GM04504 (cell line): ENCODE measurements around the gene GPR179.

Experiments
- DNase-seq: peaks from one replicate; pipeline ENCODE4 v3.0.0-alpha.2; 2012; ENCODE audit warnings: low read depth

GPR179 gene

DNA sequence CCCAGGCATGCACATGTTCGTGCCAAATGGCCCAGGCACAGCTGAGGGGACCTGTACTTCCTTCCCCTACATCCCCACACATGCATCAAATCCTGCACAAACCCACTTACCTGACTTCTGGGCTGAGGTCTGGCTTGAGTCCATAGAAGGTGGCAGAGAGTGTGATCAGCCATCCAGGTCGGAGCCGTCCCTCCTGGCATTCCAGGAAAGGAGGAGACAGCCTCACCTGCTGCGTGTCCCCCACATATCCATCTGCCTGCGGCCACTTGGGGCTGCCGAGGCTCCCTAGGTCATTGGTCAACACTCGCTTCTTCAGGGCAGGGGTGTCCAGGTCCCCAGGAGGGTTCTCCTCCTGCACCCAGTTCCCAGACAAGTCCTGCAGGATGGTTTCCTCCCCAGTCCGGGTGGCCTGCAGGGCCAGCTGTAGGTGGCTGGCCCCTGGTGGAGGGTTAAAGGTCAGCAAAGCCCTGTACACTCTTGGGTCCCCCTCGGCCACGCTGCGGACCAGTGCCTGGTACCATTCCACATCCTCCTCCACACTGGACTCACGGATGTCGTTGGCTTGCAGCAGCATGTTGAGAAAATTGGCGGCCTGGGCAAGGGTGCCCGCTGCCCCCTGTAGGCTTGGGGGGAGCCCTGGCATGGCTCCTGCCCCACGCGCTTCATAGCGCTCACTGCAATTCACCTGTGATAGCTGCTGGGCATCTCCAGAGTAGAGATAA, 709 bp downstream of the GPR179 start:
- DNase-seq = no peak

DNA sequence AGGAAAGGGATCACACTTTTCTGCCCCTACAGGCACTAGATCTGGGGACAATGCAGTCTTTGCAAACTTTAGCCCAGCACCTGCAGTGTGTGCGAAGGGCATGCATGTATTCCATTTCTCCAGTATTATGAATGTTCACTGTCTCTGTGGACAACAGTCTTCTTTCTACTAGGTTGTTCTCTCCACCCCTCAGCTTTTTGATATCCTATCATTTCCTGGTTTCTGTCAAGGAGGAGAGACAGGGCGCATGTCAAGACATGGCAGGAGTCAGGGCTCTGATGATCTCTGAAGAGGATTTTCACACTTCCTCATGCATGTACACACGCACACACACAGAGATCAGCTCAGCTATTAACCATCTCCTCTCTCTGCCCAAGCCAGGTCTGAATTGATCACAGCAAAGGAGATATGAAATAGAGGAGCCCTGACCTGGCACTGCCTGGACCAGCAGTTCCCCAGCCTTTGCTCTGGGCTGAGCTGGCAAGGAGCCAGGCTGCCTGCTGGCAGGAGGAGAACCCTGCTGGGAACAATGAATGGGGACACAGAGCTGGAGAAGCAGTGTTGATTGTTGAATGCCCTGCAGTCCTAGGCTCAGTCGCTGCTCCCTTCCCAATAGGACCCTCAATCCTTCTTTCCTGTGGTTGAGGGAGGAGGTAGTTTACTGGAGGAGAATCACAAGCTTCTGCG, 2.6 kb downstream of the GPR179 start:
- no peak for DNase-seq

DNA sequence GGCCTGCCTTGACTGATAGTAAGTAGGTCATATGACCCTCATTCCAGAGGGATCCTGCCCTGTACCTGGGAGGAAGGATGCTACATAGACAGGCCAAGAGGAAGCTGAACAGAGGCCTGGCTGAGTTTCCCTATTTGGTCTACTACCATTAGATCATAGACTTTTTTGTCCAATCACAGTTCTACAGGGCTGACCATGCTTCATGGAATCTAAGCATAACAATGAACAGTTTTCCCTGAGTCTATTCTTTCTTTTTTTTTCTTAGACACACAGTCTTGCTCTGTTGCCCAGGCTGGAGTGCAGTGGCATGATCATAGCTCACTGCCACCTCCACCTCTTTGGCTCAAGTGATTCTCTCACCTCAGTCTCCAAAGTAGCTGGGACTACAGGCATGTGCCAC, 3.9 kb downstream of the GPR179 start:
- DNase-seq = no peak

DNA sequence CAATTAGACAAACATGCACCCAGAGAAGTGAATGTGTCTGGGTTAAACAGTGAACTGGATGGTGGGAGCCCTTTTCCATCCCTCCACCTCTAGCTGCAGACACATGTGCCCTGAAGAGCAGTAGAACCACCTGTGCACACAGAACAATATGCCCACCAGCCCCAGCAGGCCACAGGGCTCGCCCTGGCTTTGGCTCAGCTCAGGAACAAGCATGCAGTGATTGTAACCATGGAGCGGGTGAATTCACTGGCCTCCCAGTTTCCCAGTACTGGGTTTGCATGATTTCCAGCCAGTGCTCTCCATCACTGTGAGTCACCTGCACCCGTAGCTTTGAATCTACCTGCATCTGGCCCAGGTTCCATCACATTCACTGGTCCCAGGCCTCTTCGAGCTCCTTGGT, 5.2 kb downstream of the GPR179 start:
- no peak for DNase-seq

DNA sequence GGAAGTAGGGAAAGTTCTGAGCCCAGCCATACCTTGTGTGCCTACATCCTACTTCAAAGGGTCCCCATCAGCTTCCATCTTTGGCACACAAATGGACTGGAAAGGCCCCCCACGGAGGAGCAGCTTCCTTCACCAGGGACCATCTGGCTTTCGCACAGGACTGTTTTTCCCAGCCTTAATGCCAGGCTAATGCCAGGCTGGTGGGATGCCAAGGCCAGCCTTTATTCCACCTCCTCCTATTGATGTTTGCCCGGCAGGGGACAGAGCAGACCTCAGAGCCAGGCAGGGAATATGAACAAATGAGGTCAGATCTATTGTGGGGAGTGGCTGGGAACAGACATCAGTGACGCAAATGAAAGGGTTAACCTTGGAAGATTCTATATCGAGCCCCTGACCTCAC, 5.7 kb downstream of the GPR179 start:
- DNase-seq = no peak

DNA sequence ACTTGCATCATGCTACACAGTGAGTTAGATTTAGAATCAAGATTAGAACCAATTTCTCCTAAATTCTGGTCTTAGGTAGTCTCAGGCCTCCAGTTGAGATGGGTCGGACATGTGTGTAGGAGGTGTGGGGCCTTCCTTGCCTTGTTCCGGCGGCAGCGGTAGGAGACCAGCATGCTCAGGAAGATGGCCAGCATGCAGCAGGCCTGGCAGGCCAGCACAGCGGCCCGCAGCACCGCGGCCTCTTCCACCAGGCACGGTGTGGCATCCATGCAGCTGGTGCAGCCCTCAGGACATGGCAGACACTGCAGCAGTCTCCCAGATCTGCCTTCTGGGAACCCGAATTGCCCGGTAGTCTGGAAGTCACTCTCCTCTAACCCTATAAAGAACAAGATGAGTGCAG, 6.9 kb downstream of the GPR179 start:
- DNase-seq = no peak

DNA sequence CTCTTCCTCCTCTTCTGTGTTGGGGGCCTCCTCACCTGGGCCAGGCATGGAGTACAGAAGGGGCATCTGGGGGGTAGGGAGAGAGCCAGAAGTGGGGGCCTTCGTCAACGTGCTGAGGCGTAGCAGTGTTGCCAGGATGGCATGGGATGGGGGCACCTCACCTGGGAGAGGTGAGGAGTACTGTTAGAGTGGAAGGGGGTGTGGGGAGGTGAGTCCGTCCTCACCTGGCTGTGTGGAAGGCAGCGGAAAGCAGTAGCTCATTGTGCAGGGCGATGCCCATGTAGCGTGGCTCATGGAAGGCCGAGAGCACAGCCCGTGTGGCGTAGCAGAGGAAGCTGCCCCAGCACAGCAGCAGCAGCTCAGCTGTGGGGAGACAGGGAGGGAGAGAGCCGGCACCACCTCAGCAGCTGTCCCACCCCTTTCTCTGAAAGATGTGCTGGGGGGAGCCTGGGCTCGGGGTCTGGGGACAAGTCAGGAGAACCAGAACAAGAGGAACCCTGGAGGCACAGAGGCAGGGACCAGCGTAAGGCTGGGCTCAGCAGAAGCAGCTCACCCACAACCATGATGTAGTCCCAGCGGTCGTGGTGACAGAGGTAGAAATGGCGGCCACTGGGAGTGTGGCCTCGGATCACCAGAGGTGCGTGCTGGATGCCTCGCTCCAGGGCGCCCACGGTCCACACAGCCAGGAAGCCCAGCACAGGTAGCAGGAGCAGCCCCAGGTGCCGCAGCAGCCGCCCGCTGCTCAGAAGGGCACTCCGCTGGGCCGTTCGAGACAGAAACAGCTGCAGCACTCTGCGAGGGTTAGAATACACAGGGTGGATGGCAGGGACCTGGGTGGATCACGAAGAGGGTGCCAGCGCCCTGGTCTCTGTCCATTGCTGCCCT, 9.0 kb downstream of the GPR179 start:
- DNase-seq = no peak

DNA sequence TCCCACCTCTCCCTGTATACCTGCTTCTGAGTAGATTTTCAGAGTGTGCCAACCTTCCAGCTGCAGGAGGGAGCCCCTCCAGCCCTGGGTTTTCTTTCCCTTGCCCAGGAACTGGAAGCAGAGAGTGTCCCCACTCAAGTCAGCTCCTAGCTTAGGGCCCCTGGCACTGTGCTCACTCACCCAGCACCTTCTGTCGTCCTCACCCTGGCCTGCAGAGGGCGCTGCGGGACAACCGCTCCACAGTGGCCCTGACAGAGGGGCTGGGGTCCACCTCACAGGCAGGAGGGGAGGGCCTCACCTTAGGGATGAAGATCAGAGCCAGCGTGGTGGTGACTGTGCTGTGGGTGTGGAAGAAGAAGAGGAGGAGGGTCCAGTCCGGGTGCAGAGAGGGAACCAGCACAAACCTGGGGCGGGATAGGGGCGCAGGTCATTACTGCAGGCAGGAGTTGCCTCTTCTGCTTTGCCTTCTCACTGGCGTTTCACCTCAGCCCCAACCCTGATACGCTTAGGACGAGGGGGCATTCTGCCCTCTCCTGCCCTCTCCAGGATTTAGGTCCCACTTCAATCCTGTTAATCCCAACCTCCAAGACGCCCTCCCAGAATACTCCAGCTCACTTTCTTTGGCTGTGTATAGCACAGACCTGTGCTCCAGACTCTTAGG, 10.0 kb downstream of the GPR179 start:
- no peak for DNase-seq

DNA sequence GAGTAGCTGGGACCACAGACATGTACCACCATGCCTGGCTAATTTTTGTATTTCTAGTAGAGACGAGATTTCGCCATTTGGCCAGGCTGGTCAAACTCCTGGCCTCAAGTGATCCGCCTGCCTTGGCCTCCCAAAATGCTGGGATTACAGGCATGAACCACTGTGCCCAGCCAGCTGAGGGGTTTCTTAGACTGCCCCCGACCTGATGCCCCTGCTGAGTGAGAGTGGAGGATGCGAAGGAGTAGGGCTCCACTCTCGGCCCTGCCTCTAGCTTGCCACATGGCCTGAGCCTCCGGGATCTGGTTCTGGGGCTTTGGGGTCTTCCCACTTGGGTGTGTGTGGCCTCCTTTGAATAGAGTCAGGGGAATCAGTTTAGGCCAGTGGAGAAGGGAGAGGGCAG, 11.0 kb downstream of the GPR179 start:
- no peak for DNase-seq

DNA sequence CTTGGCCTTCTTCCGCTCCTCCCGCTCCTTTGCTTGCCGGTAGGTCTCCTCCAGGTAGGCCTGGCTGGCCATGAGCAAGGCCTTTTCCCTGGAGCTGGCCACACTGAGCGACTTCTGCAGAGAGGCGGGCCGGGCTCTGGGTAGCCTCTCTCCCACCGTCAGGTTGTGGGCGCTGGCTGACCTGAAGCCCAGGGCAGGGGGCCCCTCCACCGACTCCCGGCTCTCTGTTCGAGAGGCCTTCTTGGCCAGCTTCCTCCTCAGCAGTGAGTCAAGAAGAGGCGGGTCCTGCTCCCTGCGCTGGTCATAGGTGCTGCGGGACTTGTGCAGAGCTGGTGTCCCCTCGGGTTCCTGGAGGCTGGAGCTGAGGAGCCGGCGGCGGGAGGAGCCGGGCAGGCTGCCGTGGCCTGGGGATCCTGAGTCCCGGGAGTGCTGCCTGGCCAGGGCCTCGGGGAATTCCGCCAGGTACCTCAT, 12.8 kb downstream of the GPR179 start:
- no peak for DNase-seq

DNA sequence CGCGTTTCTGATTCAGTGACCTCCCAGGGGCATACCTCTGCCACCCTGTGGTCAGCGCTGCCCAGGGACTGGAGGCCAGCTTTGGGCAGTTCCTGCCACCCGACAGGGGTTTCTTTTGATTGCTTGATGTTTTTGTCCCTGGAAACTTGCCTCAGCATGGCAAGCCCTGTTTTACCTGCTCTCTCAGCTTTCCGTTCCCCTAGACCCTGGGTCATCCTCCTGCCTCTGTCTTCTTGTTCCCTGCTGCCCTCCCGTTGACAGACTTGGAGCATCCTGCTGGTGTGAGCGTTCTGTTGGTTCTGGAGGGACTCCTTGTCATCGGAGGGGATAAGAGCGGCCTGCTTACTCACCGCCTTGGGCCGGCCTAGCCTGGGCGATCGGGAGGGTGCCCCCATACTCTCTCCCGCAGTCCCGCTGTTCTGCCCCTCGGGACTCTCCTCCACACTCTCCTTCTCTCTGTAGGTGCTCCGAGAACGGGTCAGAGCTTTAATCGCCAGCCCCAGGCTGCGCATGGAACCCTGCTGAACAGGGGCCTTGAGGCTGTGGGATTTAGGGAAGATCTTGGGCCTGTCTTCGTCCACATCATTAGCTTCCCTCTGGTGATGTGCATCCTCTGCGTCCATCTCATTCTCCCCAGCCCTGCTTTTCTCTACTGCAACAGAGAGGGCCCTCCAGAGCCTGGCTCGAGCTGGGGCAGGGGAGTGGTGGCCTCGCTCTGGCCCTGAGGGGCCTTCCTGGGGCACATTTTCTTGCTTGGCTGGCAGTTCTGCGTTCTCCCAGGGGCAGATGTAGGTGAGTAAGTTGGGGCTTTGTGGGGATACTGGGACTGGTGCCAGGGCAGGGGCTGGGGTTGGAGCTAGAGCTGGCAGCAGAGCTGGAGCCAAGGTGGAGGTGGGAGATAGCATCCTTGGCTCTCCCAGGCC, 13.7 kb downstream of the GPR179 start:
- no peak for DNase-seq

DNA sequence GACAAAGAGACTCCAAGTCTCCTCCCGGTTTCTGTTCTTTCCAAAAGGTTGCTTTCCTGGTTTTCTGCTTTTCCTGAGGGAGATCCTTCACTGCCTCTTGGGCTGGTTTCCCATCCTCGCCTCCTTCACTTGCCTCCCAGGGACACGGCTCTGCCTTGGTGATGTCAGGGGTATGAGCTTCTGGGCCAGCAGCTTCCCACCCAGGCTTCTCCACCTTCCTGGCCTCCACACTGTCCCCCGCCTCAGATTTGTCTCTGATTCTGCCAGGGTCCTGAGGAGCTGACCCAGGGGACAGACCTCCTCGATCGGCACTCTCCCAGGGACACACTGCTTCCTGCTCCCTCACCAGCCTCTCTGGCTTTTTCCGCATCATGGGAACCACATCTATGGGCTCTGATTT, 14.5 kb downstream of the GPR179 start:
- DNase-seq = no peak

DNA sequence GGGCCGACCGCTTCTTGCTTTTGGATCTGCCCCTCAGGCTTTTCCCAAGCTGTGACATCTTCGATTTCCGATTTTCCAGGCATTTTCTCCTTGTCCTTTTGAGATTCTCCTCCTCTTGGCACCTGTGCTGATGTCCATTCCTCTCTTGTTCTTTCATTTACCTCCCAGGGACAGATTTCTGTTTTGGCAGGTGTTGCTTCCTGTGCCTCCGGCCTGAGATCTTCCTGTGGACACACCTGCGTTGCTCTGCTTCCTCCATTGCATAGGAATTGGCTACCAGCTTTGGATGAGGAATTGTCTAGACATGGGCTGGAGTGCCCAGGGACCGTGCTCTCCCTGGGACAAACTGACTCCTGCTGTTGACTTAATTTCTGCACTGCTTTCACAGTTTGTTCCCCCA, 15.1 kb downstream of the GPR179 start:
- no peak for DNase-seq

DNA sequence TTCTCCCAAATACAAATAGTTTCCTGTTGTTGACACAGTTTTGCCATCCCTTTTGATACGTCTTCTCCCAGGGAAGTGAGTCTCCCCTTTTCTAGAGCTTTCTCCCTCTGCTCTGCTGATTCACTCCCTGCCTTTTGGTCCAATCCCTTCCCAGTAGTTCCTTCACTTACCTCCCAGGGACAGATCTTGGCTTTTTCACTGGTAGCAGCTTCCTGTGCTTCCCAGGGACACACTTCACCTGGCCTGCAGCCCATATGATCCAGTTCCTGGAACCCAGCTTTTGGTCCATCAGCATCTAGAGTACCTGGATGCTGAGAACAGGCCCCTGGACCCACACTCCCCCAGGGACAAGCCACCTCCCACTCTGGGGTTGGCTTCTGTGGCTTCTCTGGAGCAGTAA, 15.8 kb downstream of the GPR179 start:
- no peak for DNase-seq

DNA sequence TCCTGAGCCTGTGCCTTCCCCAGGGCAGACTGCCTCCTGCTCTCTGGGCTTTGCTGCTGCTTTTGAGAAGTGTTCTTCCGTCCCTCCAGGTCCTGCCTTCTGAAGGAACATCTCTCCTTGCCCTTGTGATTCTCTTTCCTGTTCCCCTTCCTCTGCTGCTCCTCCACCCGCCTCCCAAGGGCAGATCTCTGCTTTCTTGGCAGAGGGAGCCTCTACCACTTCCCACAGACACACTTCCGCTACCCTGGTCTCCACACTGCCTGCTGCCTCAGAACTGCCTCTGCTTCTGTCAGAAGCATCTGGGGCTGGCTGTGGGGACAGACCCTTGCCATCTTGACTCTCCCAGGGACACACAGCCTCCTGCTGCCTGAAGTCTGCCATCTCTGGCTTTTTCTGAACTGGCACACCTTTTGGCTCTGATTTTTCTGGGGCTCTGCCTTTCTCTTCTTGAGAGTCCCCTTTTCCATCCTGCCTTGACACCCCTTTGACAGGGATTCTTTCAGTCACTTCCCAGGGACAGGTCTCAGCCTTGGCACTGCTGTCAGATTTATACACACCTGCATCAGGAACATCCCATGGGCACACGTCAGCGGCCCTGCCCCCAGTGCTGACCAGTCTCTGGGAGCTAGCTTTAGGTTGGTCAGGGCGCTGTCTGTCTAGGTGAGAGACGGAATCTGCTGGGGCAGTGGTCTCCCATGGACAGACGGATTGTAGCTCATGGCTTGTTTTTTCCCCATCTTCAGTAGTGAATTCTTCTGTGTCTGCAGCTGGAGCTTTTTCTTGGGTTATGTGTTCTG, 16.6 kb downstream of the GPR179 start:
- DNase-seq = no peak

DNA sequence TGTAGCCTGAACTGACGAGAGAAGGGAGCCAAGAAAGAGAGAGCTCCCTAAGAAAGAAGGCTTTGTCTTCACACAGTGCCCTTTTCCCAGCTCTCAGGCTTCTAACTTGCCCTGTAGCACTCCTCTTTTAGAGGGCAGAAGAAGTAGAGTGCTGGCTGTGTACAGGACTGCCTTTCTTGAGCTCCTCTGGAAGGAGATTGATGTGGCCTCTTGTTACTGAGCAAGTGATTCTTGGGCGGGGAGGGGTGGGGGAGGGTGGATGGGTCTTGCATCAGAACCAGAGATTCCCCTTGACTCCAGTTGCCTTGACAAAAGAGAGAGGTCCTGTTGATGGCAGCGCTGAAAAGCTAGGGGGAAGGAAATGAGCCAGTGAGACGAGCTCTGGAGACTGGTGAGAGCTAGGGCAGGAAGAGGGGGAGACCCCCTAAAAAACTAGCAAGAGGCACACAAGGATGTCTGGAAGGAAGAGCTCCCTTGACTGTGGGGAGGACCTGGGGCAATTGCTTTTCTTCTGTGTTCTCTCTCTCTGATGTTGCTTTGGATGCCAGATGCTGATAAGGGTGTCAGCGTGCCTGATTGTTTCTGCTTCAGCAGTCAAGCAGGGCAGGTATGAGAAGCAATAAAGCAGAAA, 18.4 kb downstream of the GPR179 start:
- DNase-seq = no peak

DNA sequence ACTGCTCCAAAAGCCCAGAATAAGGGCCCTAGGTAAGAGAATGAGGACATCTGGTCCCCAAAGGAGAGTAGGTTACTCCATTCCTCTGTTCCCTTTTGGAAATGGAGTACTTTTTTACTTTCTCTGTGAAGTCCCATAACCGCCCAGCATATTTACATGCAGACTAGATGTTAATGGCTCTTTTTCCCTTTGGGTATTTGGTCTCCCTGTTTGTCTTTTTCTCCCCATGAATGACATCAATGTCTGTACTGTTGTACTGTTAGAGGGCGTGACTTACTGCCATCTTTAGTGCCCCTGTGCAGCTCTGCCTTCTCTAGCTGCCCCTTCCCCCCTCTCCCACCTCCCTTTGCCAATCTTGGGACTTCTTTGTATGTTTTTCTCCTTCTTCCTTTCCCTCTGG, 19.0 kb downstream of the GPR179 start:
- DNase-seq = no peak

DNA sequence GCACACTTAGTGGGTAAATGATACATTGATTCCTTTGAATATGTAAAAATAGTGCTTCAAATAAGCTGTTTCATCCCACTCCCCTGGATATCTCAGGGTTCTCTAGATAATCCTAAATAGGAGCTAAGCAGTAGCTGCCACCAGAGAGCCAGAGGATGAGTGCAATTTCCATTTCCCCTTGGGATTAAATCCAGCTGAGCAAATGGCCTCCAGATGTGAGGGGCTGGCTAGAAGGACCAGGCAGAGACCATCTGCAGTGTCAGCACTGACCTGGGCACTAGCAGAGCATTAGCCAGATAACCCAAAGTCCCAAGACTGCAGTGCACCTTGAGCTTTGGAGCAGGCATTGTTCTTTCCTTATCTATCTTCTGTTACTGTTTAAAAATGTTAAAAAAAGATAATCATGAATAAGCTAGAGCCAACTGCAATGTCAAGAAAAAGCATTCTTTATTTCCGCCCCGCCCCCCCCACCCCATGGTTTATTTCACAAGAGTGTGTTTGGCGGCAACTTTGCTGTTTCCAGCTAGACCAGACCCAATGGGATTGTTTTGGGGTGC, 19.5 kb downstream of the GPR179 start:
- DNase-seq = no peak

DNA sequence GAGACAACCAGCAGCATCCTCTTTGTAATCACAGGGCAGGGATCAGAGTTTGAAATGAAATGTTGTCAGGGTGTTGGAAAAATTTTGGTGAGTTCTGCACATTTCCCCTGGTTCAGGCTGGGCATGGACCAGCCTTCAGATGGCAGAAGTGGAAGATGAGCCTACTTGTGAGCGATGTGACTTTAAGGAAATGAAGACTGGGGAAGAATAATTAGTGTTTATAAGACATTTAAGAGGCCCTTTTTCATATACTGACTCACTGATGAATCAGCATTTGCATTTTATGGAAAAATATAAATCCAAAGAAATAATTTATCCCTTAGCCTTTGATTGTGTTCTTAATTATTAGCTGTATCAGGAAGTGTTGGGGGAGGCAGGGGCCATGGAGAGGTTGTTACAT, 20.9 kb downstream of the GPR179 start:
- no peak for DNase-seq
